ENCODE measurements around the gene CHST11.

DNA sequence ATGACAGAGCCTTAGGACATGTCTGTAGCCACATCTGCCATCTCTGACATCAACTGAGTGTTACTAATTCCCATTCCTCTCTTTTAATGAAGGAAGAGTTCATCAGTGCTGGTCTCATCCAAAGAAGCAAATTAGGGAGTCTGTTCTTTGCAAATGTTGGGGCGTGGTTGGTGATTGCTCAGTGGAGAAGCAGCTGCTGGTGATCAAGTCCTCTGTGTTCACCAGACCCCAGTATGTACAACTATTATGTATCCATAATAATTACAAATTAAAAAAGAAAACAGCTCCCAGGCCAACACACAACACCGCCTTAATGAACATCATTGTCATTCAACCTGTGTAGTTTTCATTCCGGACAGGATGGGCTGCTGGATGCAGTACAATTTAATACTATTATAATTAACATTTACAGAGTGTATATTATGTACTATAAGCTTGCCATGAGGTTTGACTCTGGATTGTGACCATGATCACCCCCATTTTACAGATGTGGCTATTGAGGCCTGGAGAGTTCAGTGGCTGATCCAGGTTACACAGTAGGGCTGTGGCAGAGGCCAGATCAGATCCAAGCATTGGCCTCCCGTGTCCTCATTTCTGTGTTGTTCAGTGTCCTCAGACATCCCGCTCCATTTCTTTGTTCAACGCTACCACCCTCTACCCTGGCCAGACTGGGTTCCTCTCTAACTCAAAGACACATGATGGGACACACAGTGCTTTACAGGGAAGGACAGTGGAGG, 179.0 kb downstream of the CHST11 start:
- TF ChIP-seq, protein P1, sequence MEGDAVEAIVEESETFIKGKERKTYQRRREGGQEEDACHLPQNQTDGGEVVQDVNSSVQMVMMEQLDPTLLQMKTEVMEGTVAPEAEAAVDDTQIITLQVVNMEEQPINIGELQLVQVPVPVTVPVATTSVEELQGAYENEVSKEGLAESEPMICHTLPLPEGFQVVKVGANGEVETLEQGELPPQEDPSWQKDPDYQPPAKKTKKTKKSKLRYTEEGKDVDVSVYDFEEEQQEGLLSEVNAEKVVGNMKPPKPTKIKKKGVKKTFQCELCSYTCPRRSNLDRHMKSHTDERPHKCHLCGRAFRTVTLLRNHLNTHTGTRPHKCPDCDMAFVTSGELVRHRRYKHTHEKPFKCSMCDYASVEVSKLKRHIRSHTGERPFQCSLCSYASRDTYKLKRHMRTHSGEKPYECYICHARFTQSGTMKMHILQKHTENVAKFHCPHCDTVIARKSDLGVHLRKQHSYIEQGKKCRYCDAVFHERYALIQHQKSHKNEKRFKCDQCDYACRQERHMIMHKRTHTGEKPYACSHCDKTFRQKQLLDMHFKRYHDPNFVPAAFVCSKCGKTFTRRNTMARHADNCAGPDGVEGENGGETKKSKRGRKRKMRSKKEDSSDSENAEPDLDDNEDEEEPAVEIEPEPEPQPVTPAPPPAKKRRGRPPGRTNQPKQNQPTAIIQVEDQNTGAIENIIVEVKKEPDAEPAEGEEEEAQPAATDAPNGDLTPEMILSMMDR (conservative IDR thresholded peaks at IDR 0.05; ENCODE audit: low read depth, low read length) = no peak
- no peak for TF ChIP-seq MAZ (IDR thresholded peaks at IDR 0.05; ENCODE audit: borderline replicate concordance, low read depth, low read length)
- TF ChIP-seq NFE2L2 (IDR thresholded peaks at IDR 0.05; ENCODE audit: low read depth, low read length) = no peak
- TF ChIP-seq, protein P2, sequence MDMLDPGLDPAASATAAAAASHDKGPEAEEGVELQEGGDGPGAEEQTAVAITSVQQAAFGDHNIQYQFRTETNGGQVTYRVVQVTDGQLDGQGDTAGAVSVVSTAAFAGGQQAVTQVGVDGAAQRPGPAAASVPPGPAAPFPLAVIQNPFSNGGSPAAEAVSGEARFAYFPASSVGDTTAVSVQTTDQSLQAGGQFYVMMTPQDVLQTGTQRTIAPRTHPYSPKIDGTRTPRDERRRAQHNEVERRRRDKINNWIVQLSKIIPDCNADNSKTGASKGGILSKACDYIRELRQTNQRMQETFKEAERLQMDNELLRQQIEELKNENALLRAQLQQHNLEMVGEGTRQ (IDR thresholded peaks at IDR 0.05; ENCODE audit: low read depth, low read length) = no peak
- no peak for TF ChIP-seq MAFK (IDR thresholded peaks at IDR 0.05; ENCODE audit: low read depth, low read length)
- TF ChIP-seq SMC3 (IDR thresholded peaks at IDR 0.05; ENCODE audit: low read depth, low read length) = no peak
- no peak for TF ChIP-seq RCOR1 (IDR thresholded peaks at IDR 0.05; ENCODE audit: insufficient replicate concordance, low read length)
- no peak for TF ChIP-seq POLR2A (IDR thresholded peaks at IDR 0.05; ENCODE audit: low read depth, low read length)
- TF ChIP-seq CEBPB (IDR thresholded peaks at IDR 0.05; ENCODE audit: low read depth, low read length) = no peak
- TF ChIP-seq, protein P3, sequence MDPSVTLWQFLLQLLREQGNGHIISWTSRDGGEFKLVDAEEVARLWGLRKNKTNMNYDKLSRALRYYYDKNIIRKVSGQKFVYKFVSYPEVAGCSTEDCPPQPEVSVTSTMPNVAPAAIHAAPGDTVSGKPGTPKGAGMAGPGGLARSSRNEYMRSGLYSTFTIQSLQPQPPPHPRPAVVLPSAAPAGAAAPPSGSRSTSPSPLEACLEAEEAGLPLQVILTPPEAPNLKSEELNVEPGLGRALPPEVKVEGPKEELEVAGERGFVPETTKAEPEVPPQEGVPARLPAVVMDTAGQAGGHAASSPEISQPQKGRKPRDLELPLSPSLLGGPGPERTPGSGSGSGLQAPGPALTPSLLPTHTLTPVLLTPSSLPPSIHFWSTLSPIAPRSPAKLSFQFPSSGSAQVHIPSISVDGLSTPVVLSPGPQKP (IDR thresholded peaks at IDR 0.05; ENCODE audit: borderline replicate concordance, low read depth, low read length) = no peak
